ENCODE results near the gene CBFA2T3.

The CBFA2T3 gene

GRCh38 chr16:88957887-88958577 is 19.0 kb downstream of the CBFA2T3 start:
- DNase-seq = peak; percentile 21 to 36

DNA sequence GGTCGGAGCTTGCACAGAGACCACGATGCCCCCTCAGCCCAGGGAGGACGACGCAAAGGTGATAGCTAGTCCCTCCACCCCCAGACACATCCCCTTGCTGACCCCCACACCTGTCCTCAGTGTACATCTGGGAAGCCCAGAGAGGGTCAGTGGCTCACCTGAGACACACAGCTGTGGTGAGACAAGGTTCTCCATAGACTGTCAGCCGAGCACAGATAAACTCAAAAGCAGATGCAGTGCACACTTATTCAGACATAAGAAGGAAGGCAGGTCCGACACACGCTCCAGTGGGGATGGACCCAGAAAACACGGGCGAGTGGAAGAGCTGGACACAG is 19.6 kb downstream of the CBFA2T3 start:
- DNase-seq = no peak

DNA sequence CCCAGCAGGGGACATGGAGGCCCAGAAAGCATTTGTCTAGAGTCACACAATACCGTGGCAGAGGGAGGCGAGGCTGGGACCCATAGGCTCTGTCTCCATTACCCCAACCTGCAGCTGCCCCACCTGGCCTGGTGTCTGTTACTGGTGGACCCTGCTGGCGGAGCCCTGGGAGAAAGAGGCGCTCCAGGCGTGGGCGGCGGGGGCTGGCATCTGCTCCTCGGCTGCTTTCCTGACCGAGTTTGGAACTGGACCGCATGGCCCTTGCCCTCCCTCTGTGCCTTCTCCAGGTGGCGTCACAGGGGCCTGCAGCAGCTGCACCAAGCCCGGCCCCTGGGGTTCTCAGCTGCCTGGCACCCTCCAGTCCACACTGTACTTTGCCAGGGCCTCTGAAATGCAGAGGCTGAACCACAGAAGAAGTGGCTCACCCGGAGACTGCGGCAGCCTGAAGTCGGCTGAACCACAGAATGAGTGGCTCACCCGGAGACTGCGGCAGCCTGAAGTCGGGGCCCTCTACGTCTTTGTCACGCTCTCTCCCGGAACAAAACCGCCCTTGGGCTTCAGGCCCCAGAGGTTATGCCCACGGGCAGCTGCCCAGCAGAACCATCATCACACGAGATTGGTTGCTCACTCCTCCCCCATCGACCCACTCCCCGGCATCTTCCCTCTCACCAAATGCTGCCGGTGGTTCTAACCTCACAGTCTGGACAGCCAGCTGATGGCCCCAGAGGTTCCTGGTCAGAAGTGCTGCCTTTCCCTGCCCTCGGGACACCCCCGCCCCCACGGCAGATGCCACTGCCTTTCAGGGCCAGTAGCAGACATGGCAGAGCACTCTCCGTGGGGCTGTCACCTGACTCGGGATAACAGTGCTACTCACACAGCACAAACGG is 20.2 kb downstream of the CBFA2T3 start:
- no peak for DNase-seq

DNA sequence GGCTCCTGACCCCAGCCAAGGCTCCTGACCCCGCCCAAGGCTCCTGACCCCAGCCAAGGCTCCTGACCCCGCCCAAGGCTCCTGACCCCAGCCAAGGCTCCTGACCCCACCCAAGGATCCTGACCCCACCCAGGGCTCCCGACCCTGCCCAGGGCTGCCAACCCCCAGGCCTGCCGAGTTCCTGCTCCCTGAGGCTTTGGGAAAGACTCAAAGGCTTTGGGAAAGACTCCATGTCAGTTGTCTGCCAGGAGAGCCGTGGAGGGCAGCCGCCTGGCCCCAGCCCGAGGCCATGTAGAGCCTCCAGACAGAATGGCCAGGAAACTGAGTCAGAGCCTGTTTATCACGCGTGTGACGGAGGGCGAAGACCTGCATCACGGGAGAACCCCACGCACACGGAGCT is 21.1 kb downstream of the CBFA2T3 start:
- DNase-seq = no peak

DNA sequence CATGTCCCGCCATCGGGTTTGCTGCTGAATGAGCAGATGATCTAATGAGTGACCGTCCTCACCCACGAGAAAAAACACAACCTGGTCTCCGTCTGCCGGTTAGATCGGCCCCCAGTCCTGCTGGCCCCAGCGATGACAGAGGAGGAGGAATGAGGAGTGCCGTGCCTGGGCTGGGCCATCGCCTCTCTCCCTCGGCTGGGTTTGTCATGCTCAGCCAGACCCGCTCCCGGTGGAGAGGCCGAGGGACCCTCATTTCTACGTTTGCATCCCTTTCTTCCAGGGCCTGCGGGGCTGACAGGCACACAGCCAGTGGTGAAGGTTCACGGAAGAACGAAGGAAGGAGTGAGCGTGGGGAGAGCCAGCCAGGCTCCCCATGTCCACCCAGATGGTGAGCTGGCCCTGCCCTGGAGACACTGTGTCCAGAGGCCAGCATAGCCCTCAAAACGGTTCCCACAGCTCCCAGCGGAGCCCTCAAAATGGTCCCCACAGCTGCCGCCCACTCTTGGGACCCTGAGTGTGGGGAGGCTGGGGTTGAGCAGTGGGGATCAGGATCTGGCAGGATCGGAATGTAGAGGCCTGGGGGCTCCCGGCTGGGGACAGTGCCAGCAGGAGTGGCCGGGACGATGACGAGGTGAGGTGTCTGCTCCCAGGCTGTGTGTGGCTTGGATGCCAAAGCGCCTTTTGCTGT is 23.9 kb downstream of the CBFA2T3 start:
- DNase-seq = no peak

GRCh38 chr16:88951989-88952388 is 25.0 kb downstream of the CBFA2T3 start:
- no peak for DNase-seq

DNA sequence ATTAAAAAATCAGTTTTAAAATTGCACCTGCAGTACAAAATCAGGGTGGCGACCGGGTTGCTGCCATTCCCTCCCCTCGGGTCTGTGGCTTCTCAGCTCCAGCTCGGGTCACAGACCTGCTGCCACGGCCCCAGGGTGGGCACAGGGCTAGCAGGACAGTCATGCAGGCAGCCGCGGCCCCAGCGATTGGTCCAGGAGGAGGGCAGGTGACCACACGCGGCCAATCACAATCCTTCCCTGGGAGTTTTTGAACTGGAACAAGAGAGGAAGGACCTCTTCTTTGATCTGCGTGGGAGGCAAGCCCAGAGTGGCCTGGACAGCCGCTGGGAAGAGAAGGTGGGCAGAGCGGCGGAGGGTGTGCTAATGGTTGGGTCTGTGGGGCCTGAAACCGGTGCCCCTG is 25.5 kb downstream of the CBFA2T3 start:
- DNase-seq = no peak

DNA sequence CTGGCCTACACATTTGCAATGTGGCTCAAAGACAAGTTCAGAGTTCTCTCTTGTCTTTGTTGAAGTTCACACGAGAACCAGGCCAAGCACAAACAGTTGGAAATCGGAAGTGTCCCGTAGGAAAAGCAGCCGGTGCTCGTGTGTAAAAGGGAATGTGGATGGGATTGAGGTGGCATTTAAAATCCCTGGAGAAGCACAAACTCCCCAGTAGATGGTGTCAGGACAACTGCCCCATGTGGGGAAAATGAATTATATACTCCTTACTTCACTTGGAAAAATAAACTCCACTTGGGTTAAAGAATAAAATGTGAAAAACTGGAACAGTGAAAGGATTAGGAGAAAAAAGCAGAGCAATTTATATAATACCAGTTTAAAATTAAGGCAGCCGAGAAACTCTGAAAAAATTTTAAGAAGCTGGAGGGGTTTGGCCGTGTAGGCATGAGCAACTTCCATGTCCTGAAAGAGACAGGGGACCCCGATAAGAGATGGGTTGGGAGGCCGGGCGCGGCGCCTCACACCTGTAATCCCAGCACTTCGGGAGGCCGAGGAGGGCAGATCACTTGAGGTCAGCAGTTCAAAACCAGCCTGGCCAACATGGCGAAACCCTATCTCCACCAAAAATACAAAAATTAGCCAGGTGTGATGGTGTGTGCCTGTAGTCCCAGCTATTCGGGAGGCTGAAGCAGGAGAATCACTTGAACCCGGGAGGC is 28.1 kb downstream of the CBFA2T3 start:
- DNase-seq = no peak

DNA sequence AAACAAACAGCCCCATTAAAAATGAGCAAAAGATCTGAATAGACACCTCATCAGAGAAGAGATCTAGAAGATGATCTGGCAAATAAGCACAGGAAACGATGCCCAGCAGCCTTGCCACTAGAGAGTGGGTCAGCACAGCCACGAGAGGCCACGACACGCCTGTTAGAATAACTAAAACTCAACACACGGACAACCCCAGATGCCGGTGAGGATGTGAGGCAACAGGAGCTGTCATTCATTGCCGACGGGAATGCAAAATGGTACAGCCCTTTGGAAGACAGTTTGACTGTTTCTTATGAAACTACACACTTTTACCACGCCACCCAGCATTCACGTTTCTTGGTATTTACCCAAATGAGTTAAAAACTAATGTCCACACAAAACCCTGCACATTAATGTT is 31.5 kb downstream of the CBFA2T3 start:
- DNase-seq = no peak

DNA sequence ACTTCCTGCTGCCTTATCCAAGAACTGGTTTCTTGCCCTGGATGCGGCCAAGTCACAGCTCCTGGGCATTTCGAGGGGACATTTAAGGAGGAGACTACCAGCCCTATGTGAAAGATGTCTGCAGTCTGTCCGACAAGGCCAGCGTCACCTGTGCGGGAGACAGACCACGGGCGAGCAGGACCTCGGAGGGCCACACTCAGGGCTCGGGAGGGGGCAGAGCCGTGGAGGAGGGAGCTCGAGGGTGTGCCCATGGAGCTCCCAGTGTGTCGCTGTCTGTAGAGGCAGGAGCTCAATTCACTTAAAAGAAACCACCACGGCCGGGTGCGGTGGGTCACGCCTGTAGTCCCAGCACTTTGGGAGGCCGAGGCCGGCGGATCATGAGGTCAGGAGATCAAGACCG is 33.3 kb downstream of the CBFA2T3 start:
- DNase-seq = no peak

- no peak for DNase-seq
Observed at GRCh38 chr16:88943131-88943664, 33.8 kb downstream of the CBFA2T3 start.

DNA sequence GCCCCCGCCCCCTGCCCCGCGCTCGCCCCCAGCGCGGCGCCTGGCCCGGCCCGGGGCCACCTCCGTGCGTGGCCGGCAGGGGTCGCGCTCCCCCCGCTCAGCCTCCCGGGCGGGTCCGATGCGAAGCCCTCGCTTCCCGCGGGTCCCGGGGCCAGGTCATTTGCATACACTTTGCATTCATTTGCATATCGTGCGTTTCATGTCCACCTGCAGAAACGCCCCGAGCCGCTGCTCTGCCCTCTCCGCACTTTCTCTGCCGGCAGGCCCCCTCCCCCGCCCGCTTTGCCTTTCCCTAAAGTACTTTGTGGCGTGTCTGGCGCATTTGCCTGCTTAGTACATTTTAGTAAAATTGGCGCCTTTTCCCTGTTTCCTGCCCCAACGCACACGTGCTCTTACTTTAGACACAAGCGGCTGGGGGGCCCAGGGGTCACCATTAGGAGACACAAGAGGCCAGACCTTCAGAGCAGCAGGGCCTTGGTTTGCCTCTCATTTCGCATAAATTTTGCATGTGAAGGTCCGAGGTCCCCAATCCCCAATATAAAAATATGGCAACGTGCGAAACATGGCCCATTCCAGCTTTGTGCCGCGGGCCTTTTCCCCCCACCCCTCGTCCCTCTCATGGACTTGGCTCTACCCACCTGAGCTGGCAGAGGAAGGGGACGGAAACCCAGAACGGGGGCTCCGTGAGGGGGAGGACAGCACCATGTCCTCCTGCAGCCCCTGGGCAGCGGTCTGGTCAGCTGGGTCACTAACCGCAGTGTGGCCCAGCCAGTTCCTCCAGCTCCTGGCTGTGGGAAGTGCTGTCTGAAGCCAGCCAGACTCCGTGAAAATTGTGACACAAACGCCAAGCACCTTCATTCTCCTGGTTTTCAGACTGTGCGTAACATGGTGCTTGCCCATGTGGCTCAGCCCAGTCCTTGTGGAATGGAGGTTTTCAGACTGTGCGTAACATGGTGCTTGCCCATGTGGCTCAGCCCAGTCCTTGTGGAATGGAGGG is 34.8 kb downstream of the CBFA2T3 start:
- DNase-seq = peak; percentile 53 to 60

DNA sequence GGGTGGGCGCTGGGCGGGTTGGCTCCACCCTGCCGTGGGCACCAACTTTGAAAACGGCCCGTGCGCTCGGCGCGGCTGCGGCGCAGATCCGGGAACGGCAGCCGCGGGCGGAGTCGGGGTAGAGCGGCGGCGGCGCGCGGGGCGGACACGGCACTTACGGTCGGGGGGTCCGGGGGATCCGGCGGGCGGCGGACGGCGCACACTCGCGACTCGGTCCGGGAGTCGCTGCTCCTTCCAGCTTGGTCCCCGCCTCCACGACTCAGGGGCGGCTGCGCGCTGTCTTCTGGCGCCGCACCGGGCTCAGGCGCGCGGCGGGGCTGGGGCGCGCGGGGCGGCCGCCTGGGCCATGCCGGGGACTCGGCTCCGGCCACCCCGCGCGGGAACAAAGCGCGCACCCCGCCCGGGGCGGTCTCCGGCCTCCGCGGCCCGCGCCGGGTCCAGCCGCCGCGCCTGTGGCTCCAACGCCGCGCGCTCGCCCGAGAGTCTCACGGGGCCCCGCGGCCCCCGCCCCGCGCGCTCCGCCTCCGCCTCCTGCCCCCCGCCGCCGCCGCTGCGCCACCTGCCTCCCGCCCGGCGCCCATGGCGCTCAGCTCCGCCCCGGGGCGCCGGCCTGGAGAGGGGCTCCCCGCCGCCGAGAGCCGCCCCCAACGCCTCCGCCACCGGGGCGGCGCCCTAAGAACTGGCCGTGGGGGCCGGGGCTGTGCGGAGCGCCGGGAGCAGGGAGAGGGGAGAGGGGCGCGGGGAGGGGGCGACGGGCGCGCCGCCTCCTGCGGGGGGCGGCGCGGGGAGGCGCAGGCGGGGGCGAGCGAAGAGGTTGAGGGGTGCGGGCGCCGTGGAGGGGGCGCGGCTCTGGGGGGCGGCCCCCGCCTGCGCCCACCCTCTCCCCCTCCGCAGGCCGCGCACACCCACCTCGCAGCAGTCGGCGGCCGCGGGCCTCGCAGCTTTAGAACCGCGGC is 35.9 kb downstream of the CBFA2T3 start:
- peak in 1 of 2 donors; percentile 14 for DNase-seq

GRCh38 chr16:88939972-88940861 is 36.8 kb downstream of the CBFA2T3 start:
- DNase-seq = peak in 1 of 2 donors; percentile 19

- DNase-seq = no peak
Observed at GRCh38 chr16:88939245-88939971, 37.6 kb downstream of the CBFA2T3 start.

DNA sequence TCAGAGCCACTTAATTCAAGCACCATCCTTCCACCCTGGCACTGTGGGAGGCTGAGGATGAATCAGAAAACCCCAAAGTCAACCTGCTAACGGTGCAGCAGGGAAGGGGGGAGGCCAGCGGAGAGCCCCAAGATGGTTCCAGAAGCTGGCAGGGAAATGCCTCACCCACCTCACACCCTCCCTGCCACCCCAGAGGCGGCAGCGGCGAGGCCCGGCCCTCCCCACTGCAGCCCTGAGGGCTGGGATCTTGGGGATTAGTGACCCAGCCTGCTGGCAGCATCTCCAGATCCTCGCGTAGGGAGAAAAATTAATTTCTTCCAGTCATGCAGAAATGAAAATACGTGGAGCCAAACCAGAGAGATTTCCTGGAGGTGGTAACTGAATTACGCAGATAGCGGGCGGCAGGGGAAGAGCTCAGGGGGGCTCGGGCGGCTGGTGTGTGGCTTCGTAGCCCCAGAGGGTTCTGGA is 38.2 kb downstream of the CBFA2T3 start:
- no peak for DNase-seq

GRCh38 chr16:88938119-88938776 is 38.8 kb downstream of the CBFA2T3 start:
- DNase-seq = no peak

- no peak for DNase-seq
Observed at GRCh38 chr16:88937206-88937621, 39.8 kb downstream of the CBFA2T3 start.

Measured in CD4-positive, alpha-beta T cell treated with Interferon alpha-2 for 1 hour (primary cell).